Uterus (tissue), 4 donors: ENCODE data around the gene CCDC69. TPM values are rescaled to one million over a fixed set of nuclear protein-coding genes. Genes with fewer than 3 reads are reported as not detected.

ENCODE experiments used
- DNase-seq, 2 donors: peaks; one replicate each; pipeline ENCODE4 v3.0.0-alpha.2; 2019 to 2020
- H3K27ac ChIP-seq, 2 donors: fragments of 200-600 bp; sonication (generic); 1 replicate in 1 of 2; 2 replicates in 1 of 2; pipeline ENCODE4 v1.5.1; 2016 to 2018
- H3K27me3 ChIP-seq, 2 donors: fragments of 200-600 bp; sonication (generic); one replicate each; pipeline ENCODE4 v1.5.1; 2018 to 2019; ENCODE audit warnings: control low read depth in 1 of 2
- H3K36me3 ChIP-seq, 2 donors: fragments of 200-600 bp; sonication (generic); one replicate each; pipeline ENCODE4 v1.5.1; 2019; ENCODE audit warnings: control low read depth in 1 of 2
- H3K4me1 ChIP-seq, 2 donors: fragments of 200-600 bp; sonication (generic); one replicate each; pipeline ENCODE4 v1.5.1; 2018 to 2019; ENCODE audit warnings: control low read depth in 1 of 2
- H3K4me3 ChIP-seq, 2 donors: fragments of 200-600 bp; sonication (generic); 1 replicate in 1 of 2; 2 replicates in 1 of 2; pipeline ENCODE4 v1.5.1; 2018 to 2019; ENCODE audit warnings: mild to moderate bottlenecking in 1 of 2
- H3K9me3 ChIP-seq, 2 donors: fragments of 200-600 bp; sonication (generic); one replicate each; pipeline ENCODE4 v1.5.1; 2019; ENCODE audit warnings: control low read depth in 1 of 2
- CTCF ChIP-seq, 4 experiments: fragments of 200-600 bp in 2 of 4; fragments of 450-650 bp in 2 of 4; sonication (generic) in 2 of 4; IDR thresholded peaks; one replicate each; pipeline ENCODE4 v1.5.1; 2016 to 2019; ENCODE audit warnings: antibody characterized with exemption in 4 of 4, mild to moderate bottlenecking in 2 of 4, moderate library complexity in 1 of 4
- POLR2A ChIP-seq, 2 donors: fragments of 450-650 bp; IDR thresholded peaks; one replicate each; pipeline ENCODE4 v1.6.1; 2016; ENCODE audit warnings: antibody characterized with exemption in 2 of 2, mild to moderate bottlenecking in 1 of 2, moderate library complexity in 1 of 2
- intact Hi-C: fragments of 100-400 bp; cut with DNase I; formaldehyde crosslinking; loops from one replicate; pipeline ENCODE4 v1.15.1; 2023; ENCODE audit warnings: low total_unique reads
- total RNA-seq, 4 donors: library from RNA; depleted of rRNA in 3 of 4; stranded (reverse); fragments of >200 nt in 3 of 4; gene quantifications; one replicate each; pipeline versions ENCODE4 v1.1.0 to v1.2.4, GENCODE V29; 2014 to 2023
- donor health status: DM: yes; HTN: yes; CAD: no.

Gene CCDC69
- total RNA-seq, 4 donors from 2014 or later, result 19.5 to 76.2 (median 40.6) TPM

DNA sequence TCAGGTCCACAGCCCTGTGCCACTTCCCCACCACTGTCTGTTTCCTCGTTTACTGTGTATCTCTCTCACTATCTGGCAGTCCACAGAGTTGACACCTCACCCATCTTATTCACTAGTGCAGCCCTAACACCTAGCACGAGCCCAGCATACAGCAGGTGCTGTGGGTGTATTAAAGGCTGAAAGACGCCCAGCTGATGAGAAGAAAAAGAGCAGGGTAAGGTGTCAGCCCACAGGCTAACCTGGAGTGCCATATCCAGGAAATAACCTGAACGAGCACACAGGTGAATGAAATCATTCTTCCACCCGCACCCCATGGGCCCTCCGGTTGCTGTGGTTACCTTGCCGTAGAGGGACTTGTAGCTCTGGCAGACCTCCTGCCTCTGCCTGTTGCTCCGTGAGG lies 84.9 kb downstream of the CCDC69 start:
- intact Hi-C loops, result no loop called here
- Histone ChIP-seq H3K27ac (no peak overlapping the region), H3K4me3 (no peak overlapping the region), H3K9me3 (no peaks in the 10 kb centered on the region), H3K27me3 (no peaks in the 10 kb centered on the region), H3K36me3 (no peaks in the 10 kb centered on the region), H3K4me1 (no peaks in the 10 kb centered on the region)
- no peak for DNase-seq
- no peak for TF ChIP-seq CTCF (IDR thresholded peaks at IDR 0.05)
- no peak for TF ChIP-seq POLR2A (IDR thresholded peaks at IDR 0.05)

GRCh38 chr5:151138114-151138513 lies 85.8 kb downstream of the CCDC69 start:
- intact Hi-C loops, result no loop called here
- Histone ChIP-seq H3K36me3 (no peaks in the 10 kb centered on the region), H3K27me3 (no peaks in the 10 kb centered on the region), H3K27ac (no peak overlapping the region), H3K4me1 (no peaks in the 10 kb centered on the region), H3K9me3 (no peaks in the 10 kb centered on the region), H3K4me3 (no peak overlapping the region)
- no peak for DNase-seq
- no peak for TF ChIP-seq CTCF (IDR thresholded peaks at IDR 0.05)
- TF ChIP-seq POLR2A (IDR thresholded peaks at IDR 0.05), result no peak

- H3K36me3 ChIP-seq, result no peaks in the 10 kb centered on the region
- intact Hi-C loops, result no loop called here
Measured at GRCh38 chr5:151137067-151137825, 86.6 kb downstream of the CCDC69 start.

DNA sequence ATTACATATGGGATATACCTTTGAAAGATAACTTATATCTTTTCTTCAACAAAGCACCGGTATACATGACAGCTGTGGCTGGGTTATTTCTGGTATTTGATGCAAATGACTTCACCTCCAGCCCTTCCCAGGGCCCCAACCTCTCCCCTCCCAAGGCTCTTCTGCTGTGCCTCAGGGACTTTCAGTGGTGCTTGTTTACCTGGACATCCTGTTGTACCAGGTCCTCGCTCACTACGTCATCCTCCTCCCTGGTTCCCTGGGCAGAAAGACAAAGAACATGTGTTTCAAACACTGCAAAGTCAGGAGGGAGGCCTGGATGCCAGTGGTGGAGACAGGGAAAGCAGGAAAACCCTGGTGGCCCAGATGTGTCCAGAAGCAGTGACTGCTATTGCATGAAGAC lies 89.7 kb downstream of the CCDC69 start:
- Histone ChIP-seq H3K27me3 (no peaks in the 10 kb centered on the region), H3K36me3 (no peaks in the 10 kb centered on the region), H3K4me1 (no peaks in the 10 kb centered on the region), H3K9me3 (no peaks in the 10 kb centered on the region), H3K4me3 (no peak overlapping the region), H3K27ac (no peak overlapping the region)
- TF ChIP-seq POLR2A (IDR thresholded peaks at IDR 0.05), result no peak
- no peak for TF ChIP-seq CTCF (IDR thresholded peaks at IDR 0.05)
- DNase-seq, result no peak
- intact Hi-C loops, result no loop called here

More at GRCh38 chr5:151137067-151137825, 86.6 kb downstream of the CCDC69 start:
- H3K27ac ChIP-seq, result no peak overlapping the region
- no peaks in the 10 kb centered on the region for H3K27me3 ChIP-seq
- no peaks in the 10 kb centered on the region for H3K4me1 ChIP-seq
- H3K9me3 ChIP-seq, result no peaks in the 10 kb centered on the region
- TF ChIP-seq POLR2A (IDR thresholded peaks at IDR 0.05) (no peak), CTCF (IDR thresholded peaks at IDR 0.05) (no peak)
- DNase-seq, result no peak
- no peak overlapping the region for H3K4me3 ChIP-seq

DNA sequence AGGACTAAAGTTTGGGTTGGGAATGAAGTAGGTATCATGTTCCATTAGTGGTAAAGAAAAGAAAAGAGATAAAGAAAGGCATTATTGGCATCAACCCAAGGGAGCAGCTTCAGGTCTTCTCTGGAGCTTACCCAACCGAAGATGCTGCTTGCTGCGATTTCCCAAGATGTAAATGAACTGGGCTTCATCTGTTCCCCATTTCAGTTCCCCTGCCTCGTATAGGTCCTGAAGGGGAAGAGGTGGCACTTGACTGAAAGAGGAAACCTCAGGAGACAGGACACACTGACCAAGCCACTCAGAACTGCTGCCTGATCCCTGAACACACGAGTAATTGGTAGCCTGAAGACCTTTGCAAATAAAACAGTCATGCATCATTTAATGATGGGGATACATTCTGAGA lies 90.9 kb downstream of the CCDC69 start:
- no peak for DNase-seq
- no peaks in the 10 kb centered on the region for H3K9me3 ChIP-seq
- H3K4me1 ChIP-seq, result no peaks in the 10 kb centered on the region
- TF ChIP-seq POLR2A (IDR thresholded peaks at IDR 0.05), result no peak
- no peaks in the 10 kb centered on the region for H3K27me3 ChIP-seq
- no peaks in the 10 kb centered on the region for H3K36me3 ChIP-seq
- intact Hi-C loops, result no loop called here
- no peak overlapping the region for H3K4me3 ChIP-seq
- H3K27ac ChIP-seq, result no peak overlapping the region

Other genes with a start within 250 kb of the CCDC69 start
- 1,000 to 10,000 TPM in 1 of 4 donors, 100 to 1,000 TPM in 2, 1 to 10 TPM in 1; 5.7 to 1,241 (median 263) TPM for gene GPX3, start 203.5 kb downstream of the CCDC69 start, total RNA-seq
- 10 to 100 TPM; 35.6 to 70.8 (median 50.7) TPM for gene TNIP1, start 143.1 kb downstream of the CCDC69 start, total RNA-seq
- 100 to 1,000 TPM; 131 to 346 (median 252) TPM for gene ANXA6, start 66.3 kb downstream of the CCDC69 start, total RNA-seq
- 10 to 100 TPM; 14.7 to 33.8 (median 23.8) TPM for gene GM2A, start 29.1 kb upstream of the CCDC69 start, total RNA-seq
- not detected for gene SLC36A3, start 79.7 kb upstream of the CCDC69 start, total RNA-seq
- gene SLC36A2, start 123.5 kb upstream of the CCDC69 start, total RNA-seq, result not detected
- 10 to 100 TPM in 1 of 4 donors, 1 to 10 TPM in 3; 5.0 to 10.1 (median 5.8) TPM for gene SLC36A1, start 223.5 kb upstream of the CCDC69 start, total RNA-seq